Measurements from ENCODE around the gene PLIN3. TPM values are rescaled to one million over a fixed set of nuclear protein-coding genes. Genes with fewer than 3 reads are reported as not detected.

Gene PLIN3
- total and polyA plus RNA-seq, 2 of the 4 experiments (the other 2 are of a cell fraction): 147 to 246 TPM

- POLR2A ChIA-PET (ENCODE audit: unreplicated experiment): no interaction called here
- in situ Hi-C loops (cut with MboI; ENCODE audit: low sequenced_read_pairs): no loop called here
- peaks cover 56% of the 10 kb centered on the region for H3K36me3 ChIP-seq (ENCODE audit: control insufficient read depth, insufficient read depth, low read length)
These were observed 18.4 kb downstream of the PLIN3 start for GRCh38 chr19:4849019-4849418.

More at GRCh38 chr19:4849019-4849418, 18.4 kb downstream of the PLIN3 start:
- H2BK120ac ChIP-seq (ENCODE audit: low read depth, low read length): no peak overlapping the region
- no peak overlapping the region for H2AFZ ChIP-seq (replicated peaks; ENCODE audit: low read length, poor library complexity)
- H3K4me1 ChIP-seq (ENCODE audit: control insufficient read depth, insufficient read depth, low read length): peaks cover 6% of the 10 kb centered on the region
- H3K79me1 ChIP-seq (ENCODE audit: low read depth in 1 of 2, low read length in 2 of 2): peaks cover 13 to 46% of the 10 kb centered on the region in 2 experiments; a peak in 3 of 4 replicates
- no peak overlapping the region for H4K5ac ChIP-seq (ENCODE audit: low read depth, low read length)
- no peak overlapping the region for H3K4me2 ChIP-seq (ENCODE audit: low read depth, low read length)
- no peak overlapping the region for H2BK5ac ChIP-seq (ENCODE audit: low read depth, low read length, poor library complexity, severe bottlenecking)
- no TSS peak for BruUV-seq (replicated peaks)
- H3K9me1 ChIP-seq (ENCODE audit: insufficient read depth, low read length): peaks cover 6% of the 10 kb centered on the region
- no peak overlapping the region for H2BK15ac ChIP-seq (ENCODE audit: low read depth, low read length)
- no peaks in the 10 kb centered on the region for H3K27me3 ChIP-seq (ENCODE audit: control insufficient read depth, insufficient read depth, low read length)
- H4K8ac ChIP-seq (ENCODE audit: low read depth in 2 of 2, low read length in 2 of 2): no peak overlapping the region
- DNase-seq (no peak), ATAC-seq (ENCODE audit: low read depth) (no peak)
- H4K91ac ChIP-seq (ENCODE audit: insufficient read depth, low read depth, low read length): no peak overlapping the region
- 100% methylated on average over 1 of the region's 7 CpGs; no CpG with 5 or more reads in 1 of the 2 experiments for WGBS, 2 experiments (ENCODE audit: extremely low coverage in 2 of 2, insufficient read length in 1 of 2)
- no peak overlapping the region for H3K4ac ChIP-seq (ENCODE audit: low read depth, low read length)
- no peak overlapping the region for H2AK5ac ChIP-seq (ENCODE audit: low read depth, low read length)
- CTCF ChIA-PET: interaction anchor here (0.6 to 1.4 kb wide), 3 partner anchors 22 to 58 kb away, joined by 3 to 5 read pairs (median 5); no protein-coding TSS in a partner anchor
- TF ChIP-seq SMC3 (IDR thresholded peaks at IDR 0.05; ENCODE audit: low read depth, low read length) (no peak), USF2 (IDR thresholded peaks at IDR 0.05; ENCODE audit: low read depth, low read length) (no peak), MAZ (IDR thresholded peaks at IDR 0.05; ENCODE audit: borderline replicate concordance, low read depth, low read length) (no peak), CEBPB (IDR thresholded peaks at IDR 0.05; ENCODE audit: low read depth, low read length) (no peak), CHD1 (IDR thresholded peaks at IDR 0.05; ENCODE audit: low read depth, low read length) (no peak), CTCF (conservative IDR thresholded peaks at IDR 0.05; ENCODE audit: low read depth, low read length) (no peak), ELK1 (IDR thresholded peaks at IDR 0.05; ENCODE audit: borderline replicate concordance, low read depth, low read length) (no peak), NFE2L2 (IDR thresholded peaks at IDR 0.05; ENCODE audit: low read depth, low read length) (no peak), RAD21 (IDR thresholded peaks at IDR 0.05; ENCODE audit: low read length) (no peak), RFX5 (IDR thresholded peaks at IDR 0.05; ENCODE audit: low read depth, low read length) (no peak), POLR2A (IDR thresholded peaks at IDR 0.05; ENCODE audit: low read depth, low read length) (no peak), RCOR1 (IDR thresholded peaks at IDR 0.05; ENCODE audit: insufficient replicate concordance, low read length) (no peak), MXI1 (IDR thresholded peaks at IDR 0.05; ENCODE audit: borderline replicate concordance, low read depth, low read length) (no peak), MAFK (IDR thresholded peaks at IDR 0.05; ENCODE audit: low read depth, low read length) (no peak), BHLHE40 (IDR thresholded peaks at IDR 0.05; ENCODE audit: low read depth, low read length) (no peak), FOS (IDR thresholded peaks at IDR 0.05; ENCODE audit: low read depth, low read length) (no peak)
- no peak overlapping the region for H2AK9ac ChIP-seq (replicated peaks; ENCODE audit: low read depth, low read length, poor library complexity)
- H3K14ac ChIP-seq (replicated peaks; ENCODE audit: low read depth, low read length): no peak overlapping the region
- H3K56ac ChIP-seq (ENCODE audit: extremely low read depth, insufficient read depth, low read length): no peak overlapping the region
- no peak overlapping the region for H3K9ac ChIP-seq (ENCODE audit: low read depth, low read length)
- no peak overlapping the region for H3K18ac ChIP-seq (ENCODE audit: low read depth, low read length)
- no peak overlapping the region for H3K4me3 ChIP-seq (ENCODE audit: insufficient read depth, low read depth, low read length)
- no peak overlapping the region for H2BK20ac ChIP-seq (ENCODE audit: low read depth, low read length)
- H3K23ac ChIP-seq (ENCODE audit: low read depth, low read length): no peak overlapping the region
- peaks cover 18% of the 10 kb centered on the region; the same call in 1 of the 2 replicates for H4K20me1 ChIP-seq (ENCODE audit: insufficient read depth, low read length)
- H3K9me3 ChIP-seq (ENCODE audit: control insufficient read depth, insufficient read depth, low read length): no peaks in the 10 kb centered on the region
- intact Hi-C loops (cut with micrococcal nuclease) (no loop called here), dilution Hi-C loops (cut with HindIII; ENCODE audit: low sequenced_read_pairs, unreplicated experiment) (no loop called here)
- H3K27ac ChIP-seq (ENCODE audit: insufficient read depth, low read length): no peak overlapping the region

All from IMR-90 (cell line).